Type B pancreatic cell (in vitro differentiated cells): ENCODE data around the gene ENPP1. TPM values are rescaled to one million over a fixed set of nuclear protein-coding genes. Genes with fewer than 3 reads are reported as not detected.

ENCODE experiments used
- DNase-seq: peaks from one replicate; pipeline ENCODE4 v3.0.0; 2021; ENCODE audit warnings: mixed read lengths; ENCODE audit not compliant: unreplicated experiment; ENCODE audit errors: extremely low spot score
- H3K27ac Mint-ChIP-seq: 2 replicates; pipeline ENCODE4 v1.8.0; 2021; ENCODE audit warnings: mild to moderate bottlenecking, mixed read lengths
- H3K27me3 Mint-ChIP-seq: 2 replicates; pipeline ENCODE4 v1.8.0; 2021; ENCODE audit warnings: mixed read lengths
- H3K36me3 Mint-ChIP-seq: 2 replicates; pipeline ENCODE4 v1.8.0; 2021; ENCODE audit warnings: mixed read lengths
- H3K4me1 Mint-ChIP-seq: one replicate; pipeline ENCODE4 v1.8.0; 2021; ENCODE audit warnings: mixed read lengths; ENCODE audit not compliant: unreplicated experiment
- H3K4me3 Mint-ChIP-seq: 2 replicates; pipeline ENCODE4 v1.8.0; 2021; ENCODE audit warnings: mild to moderate bottlenecking, mixed read lengths
- H3K9me3 Mint-ChIP-seq: 2 replicates; pipeline ENCODE4 v1.8.0; 2021; ENCODE audit warnings: mixed read lengths
- CTCF ChIP-seq: fragments of 200-600 bp; sonication (generic); conservative IDR thresholded peaks from 2 replicates; pipeline ENCODE4 v1.5.0; 2021; ENCODE audit warnings: antibody characterized with exemption, mild to moderate bottlenecking
- total RNA-seq: library from RNA; stranded (reverse); gene quantifications from 2 replicates; pipeline ENCODE4 v1.2.1, GENCODE V29; 2021; ENCODE audit warnings: low replicate concordance

The ENPP1 gene
- total RNA-seq, 1 donor from 2014 or later, result 13.4 TPM

- DNase-seq, result no peak
- peaks cover 4% of the 10 kb centered on the region for H3K9me3 Mint-ChIP-seq
- H3K4me1 Mint-ChIP-seq, result no peaks in the 10 kb centered on the region
- H3K27ac Mint-ChIP-seq, result no peak overlapping the region
- no peak overlapping the region for H3K4me3 Mint-ChIP-seq
- peaks cover 8% of the 10 kb centered on the region for H3K27me3 Mint-ChIP-seq
- no peaks in the 10 kb centered on the region for H3K36me3 Mint-ChIP-seq
- TF ChIP-seq CTCF, result no peak
These were observed 38.3 kb upstream of the ENPP1 start for GRCh38 chr6:131769385-131770141.

- Mint-ChIP-seq H3K4me3 (no peak overlapping the region), H3K4me1 (no peaks in the 10 kb centered on the region), H3K27ac (no peak overlapping the region), H3K36me3 (no peaks in the 10 kb centered on the region), H3K27me3 (peaks cover 10% of the 10 kb centered on the region), H3K9me3 (peaks cover 4% of the 10 kb centered on the region)
- DNase-seq, result no peak
- no peak for TF ChIP-seq CTCF
These were observed 37.0 kb upstream of the ENPP1 start for GRCh38 chr6:131770776-131771175.

GRCh38 chr6:131773284-131773950 lies 34.4 kb upstream of the ENPP1 start:
- Mint-ChIP-seq H3K36me3 (no peaks in the 10 kb centered on the region), H3K4me3 (no peak overlapping the region), H3K27me3 (peaks cover 10% of the 10 kb centered on the region), H3K27ac (no peak overlapping the region), H3K4me1 (peaks cover 2% of the 10 kb centered on the region), H3K9me3 (peaks cover 3% of the 10 kb centered on the region)
- no peak for TF ChIP-seq CTCF
- no peak for DNase-seq

GRCh38 chr6:131775886-131776285 lies 31.9 kb upstream of the ENPP1 start:
- H3K4me3 Mint-ChIP-seq, result no peak overlapping the region
- H3K36me3 Mint-ChIP-seq, result no peaks in the 10 kb centered on the region
- peaks cover 4% of the 10 kb centered on the region for H3K4me1 Mint-ChIP-seq
- peaks cover 7% of the 10 kb centered on the region for H3K27me3 Mint-ChIP-seq
- TF ChIP-seq CTCF, result no peak
- DNase-seq, result no peak
- H3K9me3 Mint-ChIP-seq, result no peaks in the 10 kb centered on the region
- no peak overlapping the region for H3K27ac Mint-ChIP-seq

GRCh38 chr6:131776985-131777384 lies 30.8 kb upstream of the ENPP1 start:
- peaks cover 4% of the 10 kb centered on the region for H3K4me1 Mint-ChIP-seq

More at GRCh38 chr6:131776985-131777384, 30.8 kb upstream of the ENPP1 start:
- Mint-ChIP-seq H3K27ac (no peak overlapping the region), H3K9me3 (no peaks in the 10 kb centered on the region), H3K27me3 (peaks cover 7% of the 10 kb centered on the region), H3K36me3 (no peaks in the 10 kb centered on the region), H3K4me3 (no peak overlapping the region)
- no peak for TF ChIP-seq CTCF
- no peak for DNase-seq
